ENCODE results near the gene PTGR2.
A peak's percentile ranks its signal among the peaks of the same experiment; 100 is the strongest.
"Not testable (repeated sequence)": the region's sequence is repeated elsewhere in the genome, so short reads cannot be mapped to it uniquely, and the experiment has no call there.

Gene PTGR2

GRCh38 chr14:73851567-73852382 is at the start of gene PTGR2:
PTGR2 (plus strand) TSS chr14:73851831; CDS start chr14:73858863, 7,032 bp downstream.
- DNase-seq (ENCODE audit: low read depth): peak; percentile 78

GRCh38 chr14:73802431-73803188 is 49.0 kb upstream of the PTGR2 start:
- DNase-seq (ENCODE audit: low read depth): no peak

- no peak for DNase-seq (ENCODE audit: low read depth)
These were observed 47.0 kb upstream of the PTGR2 start for GRCh38 chr14:73804636-73805035.

- no peak for DNase-seq (ENCODE audit: low read depth)
These were observed 44.2 kb upstream of the PTGR2 start for GRCh38 chr14:73807457-73807856.

- no peak for DNase-seq (ENCODE audit: low read depth)
These were observed 42.2 kb upstream of the PTGR2 start for GRCh38 chr14:73809391-73809790.

- DNase-seq (ENCODE audit: low read depth): no peak
These were observed 41.0 kb upstream of the PTGR2 start for GRCh38 chr14:73810478-73811163.

- DNase-seq (ENCODE audit: low read depth): no peak
These were observed 40.5 kb upstream of the PTGR2 start for GRCh38 chr14:73811164-73811503.

- no peak for DNase-seq (ENCODE audit: low read depth)
These were observed 37.5 kb upstream of the PTGR2 start for GRCh38 chr14:73814153-73814552.

GRCh38 chr14:73815849-73816248 is 35.8 kb upstream of the PTGR2 start:
- DNase-seq (ENCODE audit: low read depth): no peak

- no peak for DNase-seq (ENCODE audit: low read depth)
These were observed 35.2 kb upstream of the PTGR2 start for GRCh38 chr14:73816393-73816816.

- DNase-seq (ENCODE audit: low read depth): no peak
These were observed 34.5 kb upstream of the PTGR2 start for GRCh38 chr14:73817020-73817655.

- DNase-seq (ENCODE audit: low read depth): no peak
These were observed 32.8 kb upstream of the PTGR2 start for GRCh38 chr14:73818821-73819220.

- DNase-seq (ENCODE audit: low read depth): no peak
These were observed 31.0 kb upstream of the PTGR2 start for GRCh38 chr14:73820631-73821030.

GRCh38 chr14:73823339-73823885 is 28.2 kb upstream of the PTGR2 start:
- DNase-seq (ENCODE audit: low read depth): no peak

- DNase-seq (ENCODE audit: low read depth): no peak
These were observed 27.5 kb upstream of the PTGR2 start for GRCh38 chr14:73824127-73824526.

- no peak for DNase-seq (ENCODE audit: low read depth)
These were observed 27.1 kb upstream of the PTGR2 start for GRCh38 chr14:73824536-73824935.

GRCh38 chr14:73825551-73826188 is 26.0 kb upstream of the PTGR2 start:
- DNase-seq (ENCODE audit: low read depth): peak; percentile 66

GRCh38 chr14:73827190-73827589 is 24.4 kb upstream of the PTGR2 start:
- DNase-seq (ENCODE audit: low read depth): not testable (repeated sequence)

- DNase-seq (ENCODE audit: low read depth): no peak
These were observed 22.6 kb upstream of the PTGR2 start for GRCh38 chr14:73829071-73829470.

- DNase-seq (ENCODE audit: low read depth): no peak
These were observed 21.9 kb upstream of the PTGR2 start for GRCh38 chr14:73829526-73830431.

All from stimulated activated CD8-positive, alpha-beta memory T cell treated with anti-CD3 and anti-CD28 coated beads, Interleukin-4, amount 100 ng/mL, for 24 hours (primary cell).